Keratinocyte (primary cell): ENCODE data around the gene TET2. TPM values are rescaled to one million over a fixed set of nuclear protein-coding genes. Genes with fewer than 3 reads are reported as not detected.

Experiments used
- DNase-seq: peaks from one replicate; pipeline ENCODE4 v3.0.0-alpha.2; 2011; ENCODE audit warnings: low read depth, missing footprints, low spot score
- FAIRE-seq: peaks from 2 replicates; lab custom pipeline; 2011; peaks lifted over from hg19 to GRCh38; lab: Jason Lieb, UNC
- H2AFZ ChIP-seq: 2 replicates; pipeline ENCODE4 v1.6.0; 2012; ENCODE audit warnings: low read length, control low read depth, inconsistent platforms; ENCODE audit not compliant: control insufficient read depth
- H3K27ac ChIP-seq: 2 replicates; pipeline ENCODE4 v1.5.1; 2011; ENCODE audit warnings: low read length; ENCODE audit not compliant: control insufficient read depth, insufficient read depth
- H3K27me3 ChIP-seq: 3 replicates; pipeline ENCODE4 v1.6.0; 2011; ENCODE audit warnings: low read length; ENCODE audit not compliant: control insufficient read depth, insufficient read depth; ENCODE audit errors: extremely low read depth
- H3K36me3 ChIP-seq, 2 experiments: 2 replicates in 1 of 2; 3 replicates in 1 of 2; pipeline ENCODE4 v1.5.1; 2011; ENCODE audit warnings: low read length in 2 of 2, mild to moderate bottlenecking in 1 of 2; ENCODE audit not compliant: control insufficient read depth in 2 of 2, insufficient read depth in 2 of 2; ENCODE audit errors: extremely low read depth in 1 of 2
- H3K4me1 ChIP-seq: 3 replicates; pipeline ENCODE4 v1.5.1; 2011; ENCODE audit warnings: low read length; ENCODE audit not compliant: control insufficient read depth, insufficient read depth; ENCODE audit errors: extremely low read depth
- H3K4me2 ChIP-seq: 3 replicates; pipeline ENCODE4 v1.6.0; 2011; ENCODE audit warnings: low read depth, low read length; ENCODE audit not compliant: control insufficient read depth, insufficient read depth; ENCODE audit errors: extremely low read depth
- H3K4me3 ChIP-seq, 3 experiments: fragments of 200-600 bp in 1 of 3; sonication (generic) in 1 of 3; 2 replicates in 2 of 3; 3 replicates in 1 of 3; pipeline ENCODE4 v1.5.1; 2011 to 2016; ENCODE audit warnings: low read length in 3 of 3, mild to moderate bottlenecking in 3 of 3, control low read depth in 2 of 3, inconsistent platforms in 1 of 3, low read depth in 1 of 3, mixed read lengths in 1 of 3, mixed run types in 1 of 3, moderate library complexity in 1 of 3; ENCODE audit not compliant: control insufficient read depth in 2 of 3, insufficient read depth in 2 of 3; ENCODE audit errors: extremely low read depth in 1 of 3
- H3K79me2 ChIP-seq: 2 replicates; pipeline ENCODE4 v1.6.0; 2012; ENCODE audit warnings: low read length; ENCODE audit not compliant: control insufficient read depth, insufficient read depth
- H3K9ac ChIP-seq: 3 replicates; pipeline ENCODE4 v1.6.0; 2011; ENCODE audit warnings: low read length; ENCODE audit not compliant: control insufficient read depth, insufficient read depth; ENCODE audit errors: extremely low read depth
- H3K9me1 ChIP-seq: 3 replicates; pipeline ENCODE4 v1.6.0; 2011; ENCODE audit warnings: low read length; ENCODE audit not compliant: control insufficient read depth, insufficient read depth; ENCODE audit errors: extremely low read depth
- H3K9me3 ChIP-seq: 2 replicates; pipeline ENCODE4 v1.5.1; 2012; ENCODE audit warnings: low read depth, low read length; ENCODE audit not compliant: control insufficient read depth
- H4K20me1 ChIP-seq: 3 replicates; pipeline ENCODE4 v1.6.0; 2011; ENCODE audit warnings: low read length; ENCODE audit not compliant: control insufficient read depth, insufficient read depth; ENCODE audit errors: extremely low read depth
- EZH2 ChIP-seq: IDR thresholded peaks from one replicate; pipeline ENCODE4 v1.6.1; 2012; ENCODE audit warnings: inconsistent platforms, mild to moderate bottlenecking, low read length, moderate library complexity
- dilution Hi-C: fragments of 300-500 bp; cut with MboI; formaldehyde crosslinking; loops from one replicate; pipeline ENCODE4 v1.7.0; 2020; ENCODE audit warnings: low sequenced_read_pairs; ENCODE audit not compliant: extremely low pct_ligation_motif_present
- polyA plus RNA-seq, 5 experiments: library from polyadenylated mRNA; depleted of rRNA in 3 of 5; stranded (reverse) in 3 of 5; stranded (forward) in 1 of 5; unstranded in 1 of 5; fragments of >200 nt; gene quantifications; 1 replicate in 1 of 5; 2 replicates in 3 of 5; 3 replicates in 1 of 5; pipeline versions ENCODE4 v1.2.1 to v1.2.3, GENCODE V29; 2011 to 2012; ENCODE audit warnings: missing spikeins in 2 of 5, low read depth in 1 of 5, low replicate concordance in 1 of 5
- TF ChIP-seq, protein P1 (sequence below), 3 experiments: IDR thresholded peaks in 1 of 3; conservative IDR thresholded peaks in 1 of 3; optimal IDR thresholded peaks in 1 of 3; 2 replicates in 2 of 3; 3 replicates in 1 of 3; pipeline versions ENCODE3 to v1.5.1; 2011; ENCODE audit warnings: low read length in 3 of 3, mild to moderate bottlenecking in 3 of 3, moderate library complexity in 2 of 3, control low read depth in 1 of 3, inconsistent platforms in 1 of 3; ENCODE audit not compliant: insufficient read depth in 2 of 3; ENCODE audit errors: extremely low read depth in 1 of 3

TET2 gene
- polyA plus RNA-seq, 1 donor (not counting 4 experiments of a cell fraction or from before 2014, with no cell fraction given) = 9.6 TPM

DNA sequence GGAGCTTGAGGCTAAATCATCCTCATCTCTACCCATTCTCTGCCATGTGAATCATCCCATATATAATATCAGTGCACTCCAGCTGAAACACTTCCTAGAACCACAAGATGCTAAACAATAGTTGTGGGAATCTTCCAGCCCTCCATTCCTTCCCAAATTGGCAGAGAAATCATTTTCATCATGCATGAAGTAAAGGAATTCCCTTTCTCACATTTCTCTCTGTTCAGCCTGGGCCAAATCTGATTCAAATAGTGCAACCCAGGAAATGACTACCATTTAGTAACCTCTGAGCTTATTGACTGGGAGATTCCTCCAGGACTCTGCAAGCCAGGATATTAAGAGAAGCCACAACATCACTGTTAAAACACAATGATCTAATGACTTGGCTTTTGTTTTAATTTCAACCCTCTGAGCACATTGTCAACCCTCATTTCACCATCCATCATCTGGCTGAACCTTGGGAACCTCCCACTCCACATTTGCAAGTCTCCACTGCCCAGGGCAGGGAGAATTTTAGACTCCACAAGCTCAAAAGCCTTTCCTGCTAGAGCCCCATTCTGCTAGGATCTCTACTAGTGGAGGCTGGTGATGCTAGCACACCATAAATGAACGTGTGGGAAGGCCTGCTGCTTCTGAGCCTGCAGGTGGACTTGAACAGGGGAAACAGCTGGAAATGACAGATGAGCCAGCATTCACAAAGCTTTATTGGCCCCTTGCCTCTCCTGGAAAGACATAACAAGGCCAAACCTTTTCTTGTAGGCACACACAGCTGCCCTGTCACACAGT, 133.9 kb downstream of the TET2 start:
- Histone ChIP-seq H3K79me2 (no peaks in the 10 kb centered on the region), H3K9ac (no peak overlapping the region), H3K4me2 (no peak overlapping the region), H3K27ac (no peak overlapping the region), H3K4me1 (no peaks in the 10 kb centered on the region), H3K9me3 (no peaks in the 10 kb centered on the region), H4K20me1 (no peaks in the 10 kb centered on the region), H2AFZ (no peak overlapping the region), H3K36me3 (peaks cover 0 to 7% of the 10 kb centered on the region in 2 experiments), H3K9me1 (no peaks in the 10 kb centered on the region), H3K4me3 (no peak overlapping the region), H3K27me3 (no peaks in the 10 kb centered on the region)
- FAIRE-seq (peak; percentile 55), DNase-seq (no peak)
- TF ChIP-seq, protein P1, sequence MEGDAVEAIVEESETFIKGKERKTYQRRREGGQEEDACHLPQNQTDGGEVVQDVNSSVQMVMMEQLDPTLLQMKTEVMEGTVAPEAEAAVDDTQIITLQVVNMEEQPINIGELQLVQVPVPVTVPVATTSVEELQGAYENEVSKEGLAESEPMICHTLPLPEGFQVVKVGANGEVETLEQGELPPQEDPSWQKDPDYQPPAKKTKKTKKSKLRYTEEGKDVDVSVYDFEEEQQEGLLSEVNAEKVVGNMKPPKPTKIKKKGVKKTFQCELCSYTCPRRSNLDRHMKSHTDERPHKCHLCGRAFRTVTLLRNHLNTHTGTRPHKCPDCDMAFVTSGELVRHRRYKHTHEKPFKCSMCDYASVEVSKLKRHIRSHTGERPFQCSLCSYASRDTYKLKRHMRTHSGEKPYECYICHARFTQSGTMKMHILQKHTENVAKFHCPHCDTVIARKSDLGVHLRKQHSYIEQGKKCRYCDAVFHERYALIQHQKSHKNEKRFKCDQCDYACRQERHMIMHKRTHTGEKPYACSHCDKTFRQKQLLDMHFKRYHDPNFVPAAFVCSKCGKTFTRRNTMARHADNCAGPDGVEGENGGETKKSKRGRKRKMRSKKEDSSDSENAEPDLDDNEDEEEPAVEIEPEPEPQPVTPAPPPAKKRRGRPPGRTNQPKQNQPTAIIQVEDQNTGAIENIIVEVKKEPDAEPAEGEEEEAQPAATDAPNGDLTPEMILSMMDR (optimal IDR thresholded peaks at IDR 0.05 in 1 of 3, IDR thresholded peaks at IDR 0.05 in 1 of 3, conservative IDR thresholded peaks at IDR 0.05 in 1 of 3; ENCODE audit: extremely low read depth in 1 of 3, insufficient read depth in 2 of 3, low read length in 3 of 3) = no peak
- TF ChIP-seq EZH2 = no peak
- dilution Hi-C loops = no loop called here

DNA sequence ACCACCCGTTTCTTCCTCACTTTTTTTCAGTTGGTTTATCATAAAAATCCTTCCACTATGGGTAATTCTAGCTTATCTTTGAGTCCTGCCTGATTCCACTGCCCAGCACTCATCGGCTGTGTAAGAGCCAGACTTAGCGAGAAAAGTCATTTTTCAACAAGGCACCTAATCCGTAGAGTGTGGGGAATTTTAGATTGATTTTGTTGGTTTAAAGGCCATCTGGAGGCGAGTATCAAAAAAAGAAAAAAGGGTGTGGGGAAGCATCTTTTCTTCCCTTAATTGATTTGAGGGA, 134.4 kb downstream of the TET2 start:
- Histone ChIP-seq H3K4me3 (no peak overlapping the region), H3K36me3 (peaks cover 0 to 2% of the 10 kb centered on the region in 2 experiments), H3K79me2 (no peaks in the 10 kb centered on the region), H3K9me1 (no peaks in the 10 kb centered on the region), H3K27me3 (no peaks in the 10 kb centered on the region), H3K4me2 (no peak overlapping the region), H3K4me1 (no peaks in the 10 kb centered on the region), H3K9ac (no peak overlapping the region), H3K9me3 (no peaks in the 10 kb centered on the region), H2AFZ (no peak overlapping the region), H4K20me1 (no peaks in the 10 kb centered on the region), H3K27ac (no peak overlapping the region)
- TF ChIP-seq, protein P1 (optimal IDR thresholded peaks at IDR 0.05 in 1 of 3, IDR thresholded peaks at IDR 0.05 in 1 of 3, conservative IDR thresholded peaks at IDR 0.05 in 1 of 3; ENCODE audit: extremely low read depth in 1 of 3, insufficient read depth in 2 of 3, low read length in 3 of 3) = no peak
- TF ChIP-seq EZH2 = no peak
- dilution Hi-C loops = no loop called here
- no peak for DNase-seq
- FAIRE-seq = no peak
